Vagina (tissue), 2 donors: Measurements from ENCODE around the gene MMRN2.

ENCODE experiments used
- CTCF ChIP-seq, 3 experiments: fragments of 450-650 bp in 2 of 3; fragments of 200-600 bp in 1 of 3; sonication (generic) in 1 of 3; IDR thresholded peaks; one replicate each; pipeline ENCODE4 v1.5.1; 2017 to 2019; ENCODE audit warnings: antibody characterized with exemption in 3 of 3, mild to moderate bottlenecking in 2 of 3, moderate library complexity in 2 of 3
- POLR2A ChIP-seq, 2 donors: fragments of 450-650 bp; IDR thresholded peaks; one replicate each; pipeline ENCODE4 v1.6.1; 2017; ENCODE audit warnings: antibody characterized with exemption in 2 of 2, mild to moderate bottlenecking in 2 of 2, moderate library complexity in 2 of 2
- POLR2AphosphoS5 ChIP-seq, 2 donors: sonication (generic); formaldehyde crosslinking; IDR thresholded peaks; one replicate each; pipeline ENCODE4 v1.9.0; 2017; ENCODE audit warnings: antibody characterized with exemption in 2 of 2, mild to moderate bottlenecking in 2 of 2, low read depth in 1 of 2; ENCODE audit not compliant: insufficient read depth in 1 of 2

- no peak for TF ChIP-seq CTCF (IDR thresholded peaks at IDR 0.05)
- no peak for TF ChIP-seq POLR2AphosphoS5 (IDR thresholded peaks at IDR 0.05; ENCODE audit: insufficient read depth in 1 of 2, low read depth in 1 of 2)
- TF ChIP-seq POLR2A (IDR thresholded peaks at IDR 0.05), result no peak
Observed at GRCh38 chr10:86972613-86973380, 15.4 kb upstream of the MMRN2 start.
